Fibroblast of skin of left quadriceps (primary cell): Measurements from ENCODE around the gene DCUN1D2.
"Not testable (repeated sequence)": the region's sequence is repeated elsewhere in the genome, so short reads cannot be mapped to it uniquely, and the experiment has no call there.

ENCODE experiments used
- DNase-seq, 2 experiments: peaks; one replicate each; pipeline ENCODE4 v3.0.0-alpha.2; 2013; ENCODE audit warnings: low read depth in 2 of 2

The DCUN1D2 gene

DNA sequence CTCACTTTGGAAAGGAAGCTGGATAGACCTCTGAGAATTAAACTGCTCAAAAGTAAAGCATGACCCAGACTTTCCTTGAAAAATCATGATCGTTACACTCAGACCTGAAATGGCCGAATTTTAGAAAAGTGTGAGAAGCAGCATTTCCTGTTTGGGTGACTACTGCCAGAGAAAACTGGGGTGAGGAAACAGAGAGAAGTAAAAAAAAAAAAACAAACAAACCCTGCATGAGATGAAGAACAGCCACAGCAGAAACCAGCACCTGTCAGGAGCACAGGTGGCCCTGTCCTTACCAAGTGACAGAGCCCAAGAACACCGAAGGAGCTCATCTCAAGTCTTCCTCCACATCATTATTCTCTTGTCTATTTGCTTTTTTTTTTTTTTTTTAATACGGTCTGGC lies 25.2 kb downstream of the DCUN1D2 start:
- DNase-seq: no peak

DNA sequence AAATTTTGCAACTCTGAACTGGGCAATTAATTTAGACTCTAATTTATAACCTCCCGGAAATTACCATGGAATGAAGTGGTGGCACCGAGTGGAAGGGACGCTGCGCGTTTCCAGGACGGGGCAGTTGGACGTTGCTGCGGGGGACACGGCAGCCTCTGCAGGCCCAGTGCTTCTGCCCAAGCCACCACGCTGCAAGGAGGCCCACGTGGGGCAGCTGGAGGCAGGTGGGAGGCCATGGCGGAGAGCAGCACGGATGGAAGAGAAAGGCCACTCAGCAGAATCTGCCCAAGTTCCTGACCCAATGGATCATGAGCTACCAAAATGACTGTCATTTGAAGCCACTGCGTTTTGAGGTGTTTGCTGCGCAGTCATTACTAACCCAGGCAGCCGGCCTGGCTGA lies 26.0 kb downstream of the DCUN1D2 start:
- no peak for DNase-seq

- no peak for DNase-seq
Observed at GRCh38 chr13:113461022-113461751, 29.3 kb downstream of the DCUN1D2 start.

DNA sequence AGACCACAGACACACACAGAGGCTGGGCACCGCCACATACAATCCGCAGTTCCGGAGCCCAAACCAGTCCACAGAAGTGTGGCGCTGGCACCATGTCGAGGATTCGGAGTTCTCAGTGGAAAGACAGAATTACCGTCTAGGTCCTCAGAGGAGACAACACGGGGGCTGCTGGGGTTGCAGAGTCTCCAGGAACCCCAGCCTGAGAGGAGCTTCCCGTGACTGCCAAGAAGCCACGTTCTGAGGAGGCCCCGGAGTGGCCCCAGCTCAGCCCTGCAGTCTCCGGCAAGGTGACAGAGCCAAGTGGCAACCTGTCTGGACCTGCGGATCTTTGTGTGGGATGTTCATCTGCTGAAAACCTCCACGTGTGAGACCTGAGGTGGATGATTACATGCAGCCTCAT lies 29.9 kb downstream of the DCUN1D2 start:
- DNase-seq: no peak

GRCh38 chr13:113460064-113460555 lies 30.4 kb downstream of the DCUN1D2 start:
- DNase-seq: no peak

- DNase-seq: no peak
Observed at GRCh38 chr13:113458253-113459065, 32.1 kb downstream of the DCUN1D2 start.

DNA sequence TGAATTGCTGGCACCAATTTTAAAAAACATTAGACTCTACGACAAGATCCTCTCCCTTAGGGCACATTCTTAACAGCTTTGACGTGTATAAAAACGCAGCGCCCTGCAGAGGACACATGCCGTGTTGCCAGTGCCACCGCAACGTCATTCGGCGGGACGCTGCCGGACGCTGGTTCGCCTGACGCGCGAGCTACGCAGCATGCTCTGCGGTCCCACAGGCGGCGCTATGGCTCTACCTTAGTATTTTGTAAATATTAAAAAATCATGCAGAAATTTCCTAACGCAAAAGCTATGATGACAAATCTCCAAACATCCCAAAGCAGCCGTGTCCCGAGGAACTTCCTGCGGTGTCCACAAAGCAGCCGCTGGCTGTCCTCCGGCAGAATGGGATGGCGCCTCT lies 33.0 kb downstream of the DCUN1D2 start:
- no peak for DNase-seq

DNA sequence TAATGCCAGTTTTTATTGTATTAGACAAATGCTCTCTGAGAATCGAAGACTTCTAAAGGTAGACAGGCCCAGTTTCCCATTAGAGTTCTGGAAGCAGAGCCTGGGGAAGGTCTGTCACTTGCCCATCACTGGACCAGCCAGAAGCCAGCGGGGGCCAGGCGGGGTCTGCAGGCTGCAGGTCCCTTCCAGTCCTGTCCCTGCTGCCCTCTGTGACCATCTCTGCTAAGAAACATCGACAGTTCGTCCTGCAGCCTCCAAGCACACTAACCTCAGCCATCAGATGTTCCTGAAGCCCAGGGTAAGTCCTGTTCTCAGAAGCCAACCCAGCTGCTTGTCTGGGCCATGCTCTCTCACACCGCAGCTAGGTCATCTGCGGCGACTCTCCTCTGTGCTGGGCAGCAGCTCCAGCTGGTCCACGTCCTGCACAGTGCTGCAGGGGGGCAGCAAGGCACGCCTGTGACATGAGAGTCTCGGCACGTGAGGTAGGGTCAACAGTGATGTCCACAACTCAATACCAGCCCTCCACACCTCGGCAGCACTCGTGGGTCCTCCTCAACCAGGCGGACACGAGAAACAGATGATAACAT lies 34.3 kb downstream of the DCUN1D2 start:
- DNase-seq: no peak

- DNase-seq: no peak
Observed at GRCh38 chr13:113455384-113455783, 35.1 kb downstream of the DCUN1D2 start.

DNA sequence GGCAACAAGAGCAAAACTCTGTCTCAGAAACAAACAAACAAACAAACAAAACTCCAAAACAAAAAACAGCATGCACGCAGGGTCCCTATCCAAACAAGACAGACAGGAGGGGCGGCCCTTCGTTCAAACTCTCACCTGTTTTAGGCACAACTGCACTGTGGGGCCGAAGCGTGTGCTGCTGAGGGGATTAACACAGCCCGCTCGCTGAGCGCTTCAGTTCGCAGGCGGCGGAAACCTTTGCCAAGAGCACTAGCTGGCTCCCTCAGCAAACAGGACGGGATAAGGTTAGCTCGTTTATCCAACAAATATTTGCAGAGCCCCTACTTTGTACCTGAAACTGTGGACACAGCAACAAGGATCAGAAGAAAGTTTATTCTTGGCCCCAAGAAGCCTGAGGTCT lies 35.6 kb downstream of the DCUN1D2 start:
- DNase-seq: no peak

DNA sequence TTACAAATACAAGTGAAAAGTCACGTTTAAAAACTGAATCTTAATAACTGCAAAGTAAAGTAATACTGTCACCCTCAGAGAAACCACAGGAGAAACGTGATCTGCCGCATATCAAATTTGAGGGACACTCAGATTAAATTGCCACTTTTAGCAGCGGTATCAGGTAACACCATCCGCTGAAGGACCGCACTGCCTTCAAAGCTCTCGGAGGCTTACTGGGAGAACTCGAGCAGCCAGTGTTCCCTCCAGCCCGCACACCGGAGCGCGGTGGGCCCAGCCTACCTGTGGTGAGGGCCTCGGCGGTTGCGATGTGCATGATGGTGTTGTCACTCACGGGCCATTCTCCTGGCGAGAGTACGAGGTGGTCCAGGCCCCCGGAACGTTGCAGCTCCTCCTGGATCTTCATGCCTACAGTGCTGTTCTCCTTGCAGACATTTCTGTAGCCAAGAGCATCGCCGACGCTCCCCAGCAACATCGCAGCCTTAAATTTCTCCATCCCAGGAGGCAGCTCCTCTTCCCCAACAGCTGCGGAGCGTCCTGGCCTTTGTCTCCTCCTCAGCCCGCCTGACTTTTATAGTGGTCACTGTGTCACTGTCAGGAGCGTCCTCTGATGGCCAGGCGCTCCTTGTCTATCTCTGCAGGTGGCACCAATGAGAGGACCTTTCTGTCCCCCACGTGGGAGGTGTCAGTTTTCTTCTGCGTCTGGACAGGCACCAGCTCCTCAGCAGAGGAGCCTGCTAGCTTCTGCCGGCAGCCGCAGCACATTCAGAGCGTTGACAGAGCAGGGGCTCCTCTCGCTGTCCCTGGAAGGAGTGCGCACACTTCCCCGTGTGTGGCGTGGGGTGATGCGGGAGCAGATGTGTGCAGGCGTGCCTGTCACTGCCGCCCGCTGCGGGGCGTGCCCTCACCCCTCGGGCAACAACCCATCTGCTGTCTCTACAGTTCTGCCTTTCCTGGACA lies 37.3 kb downstream of the DCUN1D2 start, which contains the start of gene ADPRHL1:
ADPRHL1 (minus strand) TSS at position 547 of the 960 bp plus-strand sequence; CDS start at position 496, 51 bp downstream.
- no peak for DNase-seq

- DNase-seq: no peak
Observed at GRCh38 chr13:113452466-113452865, 38.0 kb downstream of the DCUN1D2 start.

GRCh38 chr13:113451951-113452421 lies 38.5 kb downstream of the DCUN1D2 start:
- DNase-seq: no peak

GRCh38 chr13:113450861-113451620 lies 39.5 kb downstream of the DCUN1D2 start:
- not testable (repeated sequence) for DNase-seq

GRCh38 chr13:113450348-113450744 lies 40.2 kb downstream of the DCUN1D2 start:
- DNase-seq: not testable (repeated sequence)

- no peak for DNase-seq
Observed at GRCh38 chr13:113449693-113450347, 40.7 kb downstream of the DCUN1D2 start.

GRCh38 chr13:113448885-113449692 lies 41.4 kb downstream of the DCUN1D2 start:
- DNase-seq: no peak

- DNase-seq: no peak
Observed at GRCh38 chr13:113448545-113448884, 42.0 kb downstream of the DCUN1D2 start.

DNA sequence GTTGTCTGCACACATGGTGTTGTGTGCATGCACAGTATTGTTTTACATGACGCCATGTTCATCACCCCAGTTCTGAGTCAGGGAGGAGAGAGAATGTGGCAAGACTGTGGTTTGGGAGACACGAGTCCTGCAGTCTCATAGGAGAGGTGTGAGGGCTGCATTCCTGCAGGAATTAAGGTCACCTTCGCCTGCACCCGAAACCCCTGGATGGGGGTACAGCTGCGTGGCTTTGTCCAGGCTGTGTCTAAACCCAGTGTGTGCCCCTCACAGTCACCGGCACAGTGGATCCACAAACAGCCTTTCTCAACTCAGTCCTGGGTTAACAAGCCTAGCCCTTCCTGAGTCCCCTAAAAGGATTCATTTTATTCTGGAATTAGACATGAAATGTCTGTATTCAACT lies 42.9 kb downstream of the DCUN1D2 start:
- no peak for DNase-seq
